Activated CD8-positive, alpha-beta memory T cell treated with anti-CD3 and anti-CD28 coated beads for 1 hour (primary cell): ENCODE measurements around the gene BANF1.
"Not testable (repeated sequence)": the region's sequence is repeated elsewhere in the genome, so short reads cannot be mapped to it uniquely, and the experiment has no call there.

ENCODE experiments used
- DNase-seq, 2 donors: peaks; one replicate each; pipeline ENCODE4 v3.0.0-alpha.2; 2020; ENCODE audit warnings: low read depth in 1 of 2; ENCODE audit errors: extremely low read depth in 1 of 2

The BANF1 gene

GRCh38 chr11:66008468-66009101, 6.3 kb downstream of the BANF1 start:
- DNase-seq: no peak

- not testable (repeated sequence) for DNase-seq
Measured at GRCh38 chr11:66010036-66010435, 7.7 kb downstream of the BANF1 start.

- no peak for DNase-seq
Measured at GRCh38 chr11:66011239-66011784, 9.0 kb downstream of the BANF1 start.

- no peak for DNase-seq
Measured at GRCh38 chr11:66011785-66012303, 9.5 kb downstream of the BANF1 start, which contains the start of gene CST6. TSS of gene CST6 (plus strand) at chr11:66012008. CDS start at chr11:66012045, 37 bp downstream.

GRCh38 chr11:66012371-66012945, 10.2 kb downstream of the BANF1 start:
- DNase-seq: no peak

GRCh38 chr11:66012946-66013761, 10.9 kb downstream of the BANF1 start:
- DNase-seq: no peak

- no peak for DNase-seq
Measured at GRCh38 chr11:66013762-66014100, 11.4 kb downstream of the BANF1 start.

GRCh38 chr11:66014804-66015453, 12.6 kb downstream of the BANF1 start:
- DNase-seq: no peak

- DNase-seq: no peak
Measured at GRCh38 chr11:66015454-66015881, 13.2 kb downstream of the BANF1 start.

GRCh38 chr11:66015936-66016792, 13.9 kb downstream of the BANF1 start:
- no peak for DNase-seq

- no peak for DNase-seq
Measured at GRCh38 chr11:66016793-66017177, 14.5 kb downstream of the BANF1 start.

GRCh38 chr11:66017321-66017720, 15.0 kb downstream of the BANF1 start:
- DNase-seq: no peak

GRCh38 chr11:66020212-66020611, 17.9 kb downstream of the BANF1 start:
- no peak for DNase-seq

GRCh38 chr11:66020618-66021357, 18.5 kb downstream of the BANF1 start:
- DNase-seq: no peak

GRCh38 chr11:66022401-66023185, 20.3 kb downstream of the BANF1 start:
- DNase-seq: peak; percentile 34 to 70

GRCh38 chr11:66023186-66023440, 20.8 kb downstream of the BANF1 start:
- DNase-seq: not testable (repeated sequence)

GRCh38 chr11:66026017-66026529, 23.8 kb downstream of the BANF1 start, which contains the start of gene CATSPER1:
TSS of gene CATSPER1 (minus strand) at chr11:66026479. CDS start at chr11:66026379, 100 bp downstream.
- no peak for DNase-seq

GRCh38 chr11:66032957-66033735, 30.8 kb downstream of the BANF1 start:
- DNase-seq: no peak
